ENCODE data around the gene ADH4.
"Not testable (repeated sequence)": the region's sequence is repeated elsewhere in the genome, so short reads cannot be mapped to it uniquely, and the experiment has no call there.

The ADH4 gene

GRCh38 chr4:99144070-99144469, at the start of gene ADH4:
Gene ADH4, minus strand, starts transcription at chr4:99144297. Its CDS starts 75 bp downstream, at chr4:99144222.
- DNase-seq = no peak

- DNase-seq = no peak
Observed at GRCh38 chr4:99190336-99190735, 46.2 kb upstream of the ADH4 start.

GRCh38 chr4:99189900-99190299, 45.8 kb upstream of the ADH4 start:
- not testable (repeated sequence) for DNase-seq

- no peak for DNase-seq
Observed at GRCh38 chr4:99186029-99186428, 41.9 kb upstream of the ADH4 start.

DNA sequence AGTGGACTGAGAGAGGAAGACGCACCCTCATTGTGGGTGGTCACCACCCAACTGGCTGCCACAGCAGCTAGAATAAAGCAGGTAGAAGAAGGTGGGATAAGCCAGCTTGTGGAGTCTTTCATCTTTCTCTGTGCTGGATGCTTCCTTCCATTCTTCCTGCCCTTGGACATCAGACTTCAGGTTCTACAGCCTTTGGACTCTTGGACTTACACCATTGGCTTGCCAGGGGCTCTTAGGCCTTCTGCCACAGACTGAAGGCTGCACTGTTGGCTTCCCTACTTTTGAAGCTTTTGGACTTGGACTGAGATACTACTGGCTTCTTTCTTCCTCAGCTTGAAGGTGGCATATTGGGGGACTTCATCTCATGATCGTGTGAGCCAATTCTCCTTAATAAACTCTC, 41.5 kb upstream of the ADH4 start:
- no peak for DNase-seq

GRCh38 chr4:99180382-99181070, 36.4 kb upstream of the ADH4 start:
- DNase-seq = no peak

GRCh38 chr4:99179626-99180025, 35.5 kb upstream of the ADH4 start:
- DNase-seq = no peak

DNA sequence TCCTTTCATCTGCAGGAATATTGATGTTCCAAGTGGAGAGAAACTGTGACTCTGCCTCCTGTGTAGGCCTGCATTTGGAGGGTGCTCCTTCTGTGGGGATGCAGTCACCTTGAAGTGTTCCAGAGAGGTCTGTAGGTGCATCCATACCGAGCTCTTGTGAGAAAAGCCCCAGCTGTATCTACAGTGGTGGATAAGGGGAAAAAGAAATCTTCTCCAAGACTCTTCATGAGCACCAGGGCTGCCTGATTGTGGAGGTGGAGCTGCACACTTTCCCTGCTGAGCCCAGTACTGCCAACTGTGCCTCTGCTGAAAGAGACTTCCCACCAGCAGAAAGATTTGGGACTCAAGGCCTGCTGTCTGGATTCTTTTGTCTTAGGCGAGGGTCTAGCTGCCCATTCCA, 35.1 kb upstream of the ADH4 start:
- DNase-seq = no peak

GRCh38 chr4:99166544-99166943, 22.4 kb upstream of the ADH4 start:
- DNase-seq = no peak

GRCh38 chr4:99165978-99166377, 21.9 kb upstream of the ADH4 start:
- no peak for DNase-seq

GRCh38 chr4:99161373-99162099, 17.4 kb upstream of the ADH4 start:
- DNase-seq = no peak

DNA sequence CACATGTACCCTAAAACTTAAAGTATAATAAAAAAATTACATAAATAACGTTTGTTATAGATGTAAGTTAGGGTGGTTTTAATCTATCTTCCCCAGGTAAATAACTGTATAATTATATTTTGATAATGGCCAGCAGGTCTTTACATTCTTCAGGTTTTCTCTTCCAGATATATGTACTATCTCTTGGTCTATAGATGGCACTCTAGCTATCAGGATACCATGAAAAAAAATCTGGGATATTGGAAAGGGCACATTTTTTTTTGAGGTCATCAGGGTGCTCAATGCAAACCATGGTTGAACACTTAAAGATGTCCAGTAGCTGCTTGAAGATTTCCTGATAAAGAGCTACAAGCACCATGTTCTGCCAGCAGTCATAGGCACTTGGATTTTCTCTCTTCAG, 15.6 kb upstream of the ADH4 start:
- no peak for DNase-seq

DNA sequence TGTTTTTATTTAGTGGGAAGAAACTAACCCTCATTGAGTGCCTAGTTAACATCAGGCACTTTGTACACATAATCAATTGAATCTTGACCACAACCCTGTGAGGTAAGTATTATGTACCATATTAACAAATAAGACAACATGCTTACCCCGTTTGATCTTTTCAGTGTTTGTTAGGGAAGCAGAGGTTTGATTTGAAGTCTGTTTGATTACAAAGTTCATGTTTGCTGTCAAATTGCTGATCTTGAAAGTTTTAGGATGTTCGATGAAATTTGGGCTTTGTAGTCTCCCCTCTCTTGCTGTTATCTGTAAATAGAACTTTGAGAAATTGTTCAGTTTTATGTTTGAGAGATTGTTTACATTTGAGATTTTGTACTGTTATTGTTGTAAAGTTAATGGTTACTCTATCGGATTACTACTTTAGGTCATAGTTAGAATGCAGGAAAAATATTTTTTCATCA, 13.4 kb upstream of the ADH4 start:
- no peak for DNase-seq

- no peak for DNase-seq
Observed at GRCh38 chr4:99156992-99157391, 12.9 kb upstream of the ADH4 start.

GRCh38 chr4:99154658-99155342, 10.7 kb upstream of the ADH4 start:
- DNase-seq = no peak

GRCh38 chr4:99151995-99152394, 7.9 kb upstream of the ADH4 start:
- DNase-seq = no peak

DNA sequence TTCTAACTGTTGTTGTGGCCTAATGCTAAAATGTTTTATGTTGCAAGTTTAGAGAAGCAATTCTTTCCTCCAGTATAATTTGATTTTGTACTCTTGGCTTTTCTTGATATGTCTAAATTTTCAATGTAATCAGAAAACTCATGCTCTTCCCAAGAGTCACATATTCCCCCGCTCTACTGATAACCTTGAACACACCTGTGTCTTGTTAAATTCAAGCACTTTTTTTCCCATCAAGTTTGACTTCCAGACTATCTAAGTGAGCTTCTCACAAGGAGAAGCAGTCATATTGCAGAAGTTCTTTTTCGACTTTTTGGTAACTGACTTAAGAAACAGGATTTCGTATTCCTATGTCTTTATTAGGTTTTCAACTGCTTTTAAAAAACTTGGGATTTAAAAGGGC, 7.4 kb upstream of the ADH4 start:
- DNase-seq = no peak

DNA sequence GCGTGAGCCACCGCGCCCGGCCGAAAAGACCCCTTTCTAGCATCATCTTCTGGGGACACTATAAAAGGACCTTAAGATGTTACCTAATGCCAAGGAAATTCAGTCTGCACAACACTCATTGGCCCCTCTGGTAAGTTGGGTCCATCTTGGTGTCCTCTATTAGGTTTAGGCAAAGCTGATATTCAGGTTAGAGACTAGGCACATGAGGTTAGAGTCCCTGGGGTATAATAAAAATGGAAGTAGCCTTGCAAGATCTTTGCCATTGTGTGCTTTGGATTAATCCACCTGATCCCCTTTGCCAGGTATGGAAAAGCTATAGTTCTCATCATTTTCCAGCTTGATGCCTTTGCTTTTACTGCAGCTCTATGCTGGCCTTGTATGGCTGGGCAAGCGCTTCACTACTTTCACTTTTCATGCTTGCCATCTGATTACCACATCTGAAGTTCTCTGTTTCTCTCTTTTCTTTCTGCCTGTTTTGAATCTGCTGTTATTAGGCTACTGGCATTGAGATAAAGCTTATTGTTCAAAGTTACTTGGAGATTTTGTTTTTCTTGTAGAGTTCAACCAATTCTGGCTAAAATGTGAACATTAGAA, 5.4 kb upstream of the ADH4 start:
- no peak for DNase-seq

DNA sequence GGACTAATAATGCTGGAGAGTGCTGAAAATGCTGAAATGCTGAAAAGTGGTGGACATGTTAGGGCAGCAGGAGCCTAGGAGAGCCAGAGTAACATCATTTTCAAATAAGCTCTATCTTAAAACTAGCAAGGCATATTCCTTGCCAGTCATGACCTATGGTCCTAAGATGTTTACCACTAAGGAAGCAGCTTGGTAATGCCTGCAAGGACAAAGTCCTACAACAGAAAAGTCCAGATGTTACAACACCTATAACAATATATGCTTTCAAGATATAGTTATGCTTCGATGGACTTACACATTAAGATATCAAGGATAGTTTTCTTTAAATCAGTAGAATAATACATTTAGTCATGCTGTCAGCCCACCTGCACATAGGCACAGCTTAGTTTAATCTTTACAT, 4.5 kb upstream of the ADH4 start:
- no peak for DNase-seq

GRCh38 chr4:99144587-99144986, 490 bp upstream of the ADH4 start:
- no peak for DNase-seq

- DNase-seq = no peak
Observed at GRCh38 chr4:99136329-99136728, 7.8 kb downstream of the ADH4 start.

DNA sequence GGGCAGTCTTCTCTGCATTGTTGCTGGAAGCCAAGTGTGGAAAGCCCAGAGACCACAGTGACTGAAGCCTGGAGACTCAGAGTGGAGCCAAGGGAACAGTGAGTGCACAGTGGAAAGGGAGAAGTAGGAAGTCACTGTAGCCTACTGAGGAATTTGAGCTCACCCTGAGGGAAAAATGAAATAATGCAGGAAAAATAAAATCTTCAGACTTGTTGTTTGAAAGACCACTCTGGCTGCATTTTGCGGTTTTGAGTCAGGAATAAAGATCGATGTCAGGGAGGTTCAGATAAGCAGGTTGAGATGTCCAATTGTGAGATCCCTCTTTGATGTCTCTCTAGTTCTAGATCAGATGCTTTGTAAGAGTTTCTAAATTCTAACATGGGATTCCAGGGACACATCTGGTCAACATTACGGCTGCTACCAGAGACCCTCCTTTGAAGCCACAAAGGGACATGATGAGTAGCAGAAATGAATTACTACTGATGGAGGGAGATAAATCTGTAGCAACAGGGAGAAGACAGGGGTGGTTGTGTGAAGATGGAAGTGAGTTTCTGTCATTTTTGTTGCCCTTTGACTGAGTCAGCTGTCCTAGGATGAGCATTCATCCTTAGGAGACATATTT, 8.4 kb downstream of the ADH4 start:
- DNase-seq = no peak

DNA sequence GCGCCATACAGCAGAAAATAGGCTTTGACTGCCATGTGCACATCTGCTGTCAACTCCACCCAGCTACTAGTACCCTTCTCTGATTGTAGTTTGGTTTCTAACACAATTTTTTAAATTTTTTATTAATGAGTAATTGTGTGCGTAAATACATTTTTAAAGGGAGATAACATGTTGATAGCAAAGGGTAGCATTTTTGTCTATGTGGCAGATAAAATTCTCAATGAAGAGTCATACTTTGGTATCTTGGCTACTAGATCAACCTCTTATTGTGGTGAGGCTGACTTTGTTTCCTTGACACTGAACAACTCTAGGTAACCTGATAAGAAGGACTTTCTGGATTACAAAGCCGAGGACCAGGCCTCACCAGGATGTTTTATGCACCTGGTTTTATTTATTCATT, 9.5 kb downstream of the ADH4 start:
- no peak for DNase-seq
